GM18526 (cell line): ENCODE data around the gene SMARCA2.

Source experiments
- POLR2A ChIP-seq: IDR thresholded peaks from 3 replicates; pipeline ENCODE4 v1.6.1; 2011; ENCODE audit not compliant: insufficient read length; ENCODE audit errors: extremely low read depth

The SMARCA2 gene

GRCh38 chr9:2158111-2158610 is 143.0 kb downstream of the SMARCA2 start:
- no peak for TF ChIP-seq POLR2A

- no peak for TF ChIP-seq POLR2A
Observed at GRCh38 chr9:2158766-2159430, 143.8 kb downstream of the SMARCA2 start.

DNA sequence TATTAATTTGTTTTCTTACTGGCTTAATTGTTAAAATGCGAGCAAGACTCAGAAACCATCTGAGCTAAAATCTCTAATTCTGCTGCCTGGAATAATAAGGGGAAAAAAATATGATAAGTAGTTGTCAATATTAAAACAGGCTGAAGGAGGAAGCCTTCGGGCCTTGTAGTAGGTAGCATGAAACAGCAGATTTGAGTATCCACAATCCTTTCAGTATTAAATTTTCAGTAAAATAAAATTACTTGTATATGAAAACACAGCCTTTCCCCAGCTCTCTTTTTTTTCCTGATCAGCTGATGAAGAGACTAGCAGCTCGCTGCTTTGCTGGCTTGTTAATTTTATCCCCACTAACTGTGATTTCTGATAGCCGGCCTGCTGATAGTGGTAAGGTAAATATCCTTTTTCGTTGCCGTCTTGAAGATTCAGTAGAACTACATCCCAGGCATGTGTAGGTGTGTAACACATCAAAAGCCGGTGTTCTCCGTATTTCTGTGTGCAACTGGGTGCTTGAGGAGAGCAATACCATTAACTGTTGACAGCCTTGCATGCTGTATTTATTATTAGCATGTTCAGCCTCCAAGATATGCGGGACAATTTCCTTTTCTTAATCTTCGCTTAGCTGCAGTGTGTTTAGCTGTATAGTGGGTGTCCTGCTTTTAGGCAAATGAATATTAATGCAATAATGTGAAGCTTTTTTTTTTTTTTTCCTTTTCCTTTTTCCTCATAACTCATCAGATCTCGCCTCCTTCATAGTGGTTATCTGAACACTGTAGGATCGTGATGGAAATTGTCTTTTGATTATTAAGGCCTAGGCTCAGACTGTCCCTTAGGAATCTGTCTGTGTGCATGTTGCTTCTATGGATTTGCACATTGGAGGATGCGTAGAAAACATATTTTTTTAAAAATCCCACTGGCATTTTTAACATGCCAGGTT is 144.6 kb downstream of the SMARCA2 start:
- no peak for TF ChIP-seq POLR2A

- TF ChIP-seq POLR2A: no peak
Observed at GRCh38 chr9:2161661-2162060, 146.5 kb downstream of the SMARCA2 start.

GRCh38 chr9:2163231-2163885 is 148.2 kb downstream of the SMARCA2 start:
- TF ChIP-seq POLR2A: no peak

GRCh38 chr9:2164268-2164667 is 149.1 kb downstream of the SMARCA2 start:
- no peak for TF ChIP-seq POLR2A

GRCh38 chr9:2166203-2166602 is 151.1 kb downstream of the SMARCA2 start:
- TF ChIP-seq POLR2A: no peak

DNA sequence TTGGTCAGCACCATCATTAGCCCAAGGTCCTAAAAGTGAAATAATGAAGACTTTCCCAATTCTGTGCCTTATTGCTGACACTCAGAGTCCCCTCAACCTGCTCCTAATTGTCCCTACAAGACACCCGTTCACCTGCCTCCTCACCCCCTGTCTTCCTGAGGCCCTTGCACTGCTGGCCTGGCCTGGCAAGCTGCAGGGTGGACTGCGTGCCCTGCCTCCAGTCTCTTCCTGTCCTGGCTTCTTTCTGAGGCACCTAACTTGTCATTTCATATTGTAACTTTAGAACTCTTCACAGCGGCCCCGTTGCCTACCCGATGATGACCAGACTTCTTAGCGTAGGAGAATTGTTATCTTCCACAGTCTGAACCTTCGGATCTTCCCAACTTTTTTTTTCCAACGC is 153.9 kb downstream of the SMARCA2 start:
- no peak for TF ChIP-seq POLR2A

DNA sequence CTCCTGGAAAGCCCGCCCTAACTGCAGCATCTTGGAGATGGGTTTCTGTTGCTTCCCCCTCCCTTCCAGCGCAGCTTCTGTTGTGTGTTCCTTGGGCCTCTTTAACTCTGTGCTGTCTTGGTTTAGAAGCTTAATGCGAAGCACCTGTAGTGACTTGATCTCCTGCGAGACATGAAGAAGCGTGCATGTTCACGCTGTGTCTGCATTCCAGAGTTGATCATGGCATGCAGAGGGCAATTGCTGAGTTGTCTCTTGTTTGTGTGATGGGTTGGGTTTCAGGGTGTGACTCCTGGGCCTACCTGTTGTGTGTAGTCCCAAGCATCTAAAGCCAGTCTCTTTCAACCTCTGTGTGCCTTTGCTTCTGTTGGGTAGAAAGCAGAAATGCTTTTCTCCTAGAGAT is 155.6 kb downstream of the SMARCA2 start:
- TF ChIP-seq POLR2A: no peak

DNA sequence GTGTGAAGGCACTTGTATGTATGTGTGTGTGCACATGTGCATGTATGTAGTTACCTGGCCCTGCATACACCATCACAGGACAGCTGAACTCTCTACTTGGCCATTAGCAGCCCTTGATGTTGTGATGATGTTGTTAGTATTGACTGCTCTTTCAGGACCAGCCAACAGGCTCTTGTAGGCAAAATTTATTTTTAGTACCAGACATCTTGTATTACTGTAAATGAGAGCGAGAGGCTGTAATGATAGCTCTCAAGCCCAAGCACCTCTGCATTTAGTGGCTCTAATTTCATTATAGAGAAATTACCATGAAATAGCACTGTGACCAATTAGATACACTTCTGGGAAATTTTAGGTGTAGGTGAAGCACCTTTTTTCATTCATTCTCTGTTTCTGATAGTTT is 158.0 kb downstream of the SMARCA2 start:
- TF ChIP-seq POLR2A: no peak

DNA sequence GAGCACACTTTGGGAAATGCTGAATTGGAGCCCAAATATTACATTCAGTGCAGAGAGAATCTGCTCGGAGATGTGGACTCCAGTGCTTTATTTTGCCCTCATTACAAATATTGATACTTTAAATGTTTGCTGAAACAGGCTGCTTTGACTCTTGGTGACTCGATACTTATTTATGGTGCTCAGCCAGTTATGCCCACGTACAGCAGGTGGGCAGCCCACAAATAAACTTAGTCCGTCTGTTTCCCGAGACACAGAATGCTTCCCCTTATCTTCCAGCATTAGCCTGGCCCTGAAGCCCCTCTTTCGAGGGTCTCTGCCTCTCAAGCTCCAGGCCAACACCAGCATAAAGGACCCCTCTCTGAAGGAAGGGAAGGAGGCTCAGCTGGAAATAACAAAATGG is 158.7 kb downstream of the SMARCA2 start:
- no peak for TF ChIP-seq POLR2A

- TF ChIP-seq POLR2A: no peak
Observed at GRCh38 chr9:2174306-2174705, 159.2 kb downstream of the SMARCA2 start.

GRCh38 chr9:2174911-2175310 is 159.8 kb downstream of the SMARCA2 start:
- TF ChIP-seq POLR2A: no peak

GRCh38 chr9:2177121-2177520 is 162.0 kb downstream of the SMARCA2 start:
- TF ChIP-seq POLR2A: no peak

DNA sequence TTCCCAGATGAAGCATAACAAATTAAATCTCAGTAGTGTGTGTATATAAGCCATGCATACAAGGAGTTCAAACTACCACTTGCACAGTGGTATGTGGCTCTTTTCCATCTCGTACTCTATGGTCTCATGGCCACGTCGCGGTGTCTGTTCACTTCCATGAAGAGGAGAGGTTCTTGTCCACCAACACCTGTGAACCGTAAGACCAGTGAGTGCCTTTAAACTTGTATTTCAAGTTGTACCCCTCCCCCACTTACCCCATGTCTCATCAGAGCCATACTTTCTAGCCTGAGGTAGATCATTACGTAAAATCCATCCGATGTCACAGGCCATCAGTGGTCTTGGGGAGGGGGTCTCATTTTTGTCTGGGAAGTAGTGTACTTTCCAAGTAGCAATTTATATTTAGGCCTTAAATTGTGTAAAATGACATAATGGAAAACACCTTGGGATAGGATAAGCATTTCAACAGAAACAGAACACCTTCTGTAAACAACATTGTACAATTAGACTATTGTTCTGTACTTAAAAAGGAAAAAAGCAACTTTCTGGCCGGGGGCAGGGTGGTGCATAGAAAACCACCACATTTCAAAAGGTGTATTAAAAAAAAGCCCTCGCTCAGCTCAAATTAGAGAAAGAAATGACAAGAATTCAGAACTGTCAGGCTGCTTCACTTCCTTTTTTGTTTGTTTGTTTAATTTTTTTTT is 163.0 kb downstream of the SMARCA2 start:
- TF ChIP-seq POLR2A: no peak
